Activated naive CD8-positive, alpha-beta T cell treated with anti-CD3 and anti-CD28 coated beads, Interleukin-2, amount 50 U/mL, for 24 hours (primary cell): ENCODE results near the gene PTCRA.
"Not testable (repeated sequence)": the region's sequence is repeated elsewhere in the genome, so short reads cannot be mapped to it uniquely, and the experiment has no call there.

Source experiments
- ATAC-seq: fragments of 150-1000 bp; cut with Tn5 transposase; one replicate; pipeline ENCODE4 v1.10.0; 2021
- DNase-seq: peaks from one replicate; pipeline ENCODE4 v3.0.0; 2021
- H3K27ac Mint-ChIP-seq: one replicate; pipeline ENCODE4 v1.8.0; 2021; ENCODE audit warnings: mild to moderate bottlenecking, mixed read lengths
- H3K27me3 Mint-ChIP-seq: one replicate; pipeline ENCODE4 v1.8.0; 2021; ENCODE audit warnings: mixed read lengths
- H3K36me3 Mint-ChIP-seq: one replicate; pipeline ENCODE4 v1.8.0; 2021; ENCODE audit warnings: low read depth, mixed read lengths
- H3K4me1 Mint-ChIP-seq: one replicate; pipeline ENCODE4 v1.8.0; 2021; ENCODE audit warnings: mixed read lengths
- H3K4me3 Mint-ChIP-seq: one replicate; pipeline ENCODE4 v1.8.0; 2021; ENCODE audit warnings: mild to moderate bottlenecking, moderate library complexity, mixed read lengths
- H3K9me3 Mint-ChIP-seq: one replicate; pipeline ENCODE4 v1.8.0; 2021; ENCODE audit warnings: mixed read lengths

The PTCRA gene, protein sequence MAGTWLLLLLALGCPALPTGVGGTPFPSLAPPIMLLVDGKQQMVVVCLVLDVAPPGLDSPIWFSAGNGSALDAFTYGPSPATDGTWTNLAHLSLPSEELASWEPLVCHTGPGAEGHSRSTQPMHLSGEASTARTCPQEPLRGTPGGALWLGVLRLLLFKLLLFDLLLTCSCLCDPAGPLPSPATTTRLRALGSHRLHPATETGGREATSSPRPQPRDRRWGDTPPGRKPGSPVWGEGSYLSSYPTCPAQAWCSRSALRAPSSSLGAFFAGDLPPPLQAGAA

DNA sequence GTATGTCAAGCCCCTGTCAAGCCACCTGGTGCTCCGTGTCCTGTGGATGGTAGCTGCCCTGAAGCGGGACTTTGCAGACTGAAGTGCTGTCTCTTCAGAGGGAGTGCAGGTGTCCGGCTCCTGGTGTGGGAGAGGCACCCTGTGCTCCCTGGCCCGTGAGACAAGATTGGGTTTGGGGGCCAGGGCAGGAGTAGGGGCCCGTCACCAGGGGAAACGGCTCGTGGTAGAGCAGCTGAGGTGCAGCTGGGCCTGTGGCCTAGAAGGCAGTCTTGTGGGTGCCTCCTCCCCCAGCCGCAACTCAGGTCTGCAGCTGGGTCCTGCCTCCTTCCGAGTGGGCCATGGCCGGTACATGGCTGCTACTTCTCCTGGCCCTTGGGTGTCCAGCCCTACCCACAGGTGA lies at the start of gene PTCRA:
PTCRA (plus strand) TSS at position 322 of the 400 bp plus-strand sequence; CDS start at position 339, 17 bp downstream.
- peak; percentile 40 for ATAC-seq
- Mint-ChIP-seq H3K36me3 (no peaks in the 10 kb centered on the region), H3K4me3 (no peak within 1 kb of the TSS), H3K27me3 (peaks cover 17% of the 10 kb centered on the region), H3K27ac (no peak within 1 kb of the TSS), H3K9me3 (no peaks in the 10 kb centered on the region), H3K4me1 (peaks cover 3% of the 10 kb centered on the region)
- DNase-seq = no peak

DNA sequence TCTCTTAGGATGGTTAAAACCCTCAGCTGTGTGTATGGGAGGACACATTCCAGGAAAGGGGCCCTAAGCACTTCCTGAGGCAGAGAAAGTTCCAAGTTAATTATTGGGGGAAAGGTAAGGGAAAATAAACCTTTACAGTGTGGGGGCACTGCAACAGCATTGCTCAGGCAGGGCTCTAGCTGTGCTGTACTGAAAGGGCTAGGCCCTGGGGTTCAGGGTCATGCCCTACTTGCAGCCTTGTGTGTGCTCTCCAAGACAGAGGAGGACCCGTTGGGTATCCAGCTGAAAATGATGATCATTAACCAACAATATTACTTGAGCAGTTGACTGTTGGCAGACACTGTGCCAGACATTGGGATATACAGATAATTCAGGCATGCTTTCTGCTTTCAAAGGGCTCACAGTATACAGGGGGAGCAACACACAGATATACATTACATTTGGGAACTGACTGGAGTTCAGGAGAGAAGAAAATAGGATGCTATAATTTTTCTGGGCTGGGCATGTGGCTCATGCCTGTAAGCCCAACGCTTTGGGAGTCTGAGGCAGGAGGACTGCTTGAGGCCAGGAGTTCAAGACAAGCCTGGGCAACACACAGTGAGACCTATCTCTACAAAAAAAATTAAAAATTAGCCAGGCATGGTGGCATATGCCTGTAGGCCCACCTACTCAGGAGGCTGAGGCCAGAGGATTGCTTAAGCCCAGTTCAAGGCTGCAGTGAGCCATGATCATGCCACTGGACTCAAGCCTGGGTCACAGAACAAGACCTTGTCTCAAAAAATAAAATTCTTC lies 45.5 kb upstream of the PTCRA start:
- Mint-ChIP-seq H3K4me3 (no peak overlapping the region), H3K9me3 (no peaks in the 10 kb centered on the region), H3K27me3 (no peaks in the 10 kb centered on the region), H3K36me3 (no peaks in the 10 kb centered on the region), H3K4me1 (no peaks in the 10 kb centered on the region), H3K27ac (no peak overlapping the region)
- no peak for DNase-seq
- ATAC-seq = no peak

DNA sequence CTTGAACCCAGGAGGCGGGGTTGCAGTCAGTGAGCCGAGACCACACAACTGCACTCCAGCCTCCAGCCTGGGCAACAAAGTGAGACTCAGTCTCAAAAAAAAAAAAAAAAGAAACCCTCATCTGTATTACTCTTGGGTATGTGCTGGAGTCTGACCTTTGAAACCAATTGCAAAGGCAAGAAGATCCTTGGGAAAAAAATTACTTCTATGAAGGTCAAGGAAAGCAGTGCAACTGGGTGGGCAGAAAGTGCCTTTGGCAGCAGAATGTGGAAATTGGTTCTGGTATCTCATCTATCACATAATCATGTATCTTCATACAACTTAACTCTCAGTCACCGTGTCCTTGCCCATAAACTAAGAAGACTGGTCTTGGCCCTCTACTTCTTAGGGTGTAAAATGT lies 44.1 kb upstream of the PTCRA start:
- no peaks in the 10 kb centered on the region for H3K9me3 Mint-ChIP-seq
- H3K27ac Mint-ChIP-seq = no peak overlapping the region
- H3K4me1 Mint-ChIP-seq = no peaks in the 10 kb centered on the region
- DNase-seq (no peak), ATAC-seq (no peak)
- H3K27me3 Mint-ChIP-seq = no peaks in the 10 kb centered on the region
- H3K36me3 Mint-ChIP-seq = no peaks in the 10 kb centered on the region
- no peak overlapping the region for H3K4me3 Mint-ChIP-seq

DNA sequence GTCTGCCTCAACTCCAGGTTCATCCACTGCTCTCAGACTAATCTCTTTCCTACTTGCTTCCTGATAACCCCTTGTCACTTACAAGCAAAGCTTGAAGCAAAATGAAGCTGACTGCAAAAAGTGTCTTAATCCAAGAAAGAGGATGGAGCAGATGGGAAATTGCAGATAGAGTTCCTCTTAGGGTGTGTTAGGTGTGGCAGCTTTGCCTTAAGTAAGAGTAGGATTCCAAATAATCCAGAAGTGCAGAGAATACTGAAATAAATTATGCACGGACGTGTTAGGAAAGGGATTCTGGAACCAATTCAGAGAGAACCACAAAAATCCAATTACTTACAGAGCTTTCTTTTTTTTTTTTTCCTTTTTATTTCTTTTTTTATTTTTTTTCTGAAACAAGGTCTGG lies 42.5 kb upstream of the PTCRA start:
- Mint-ChIP-seq H3K4me1 (no peaks in the 10 kb centered on the region), H3K27me3 (no peaks in the 10 kb centered on the region), H3K27ac (no peak overlapping the region), H3K36me3 (no peaks in the 10 kb centered on the region), H3K4me3 (no peak overlapping the region), H3K9me3 (no peaks in the 10 kb centered on the region)
- ATAC-seq (no peak), DNase-seq (no peak)

DNA sequence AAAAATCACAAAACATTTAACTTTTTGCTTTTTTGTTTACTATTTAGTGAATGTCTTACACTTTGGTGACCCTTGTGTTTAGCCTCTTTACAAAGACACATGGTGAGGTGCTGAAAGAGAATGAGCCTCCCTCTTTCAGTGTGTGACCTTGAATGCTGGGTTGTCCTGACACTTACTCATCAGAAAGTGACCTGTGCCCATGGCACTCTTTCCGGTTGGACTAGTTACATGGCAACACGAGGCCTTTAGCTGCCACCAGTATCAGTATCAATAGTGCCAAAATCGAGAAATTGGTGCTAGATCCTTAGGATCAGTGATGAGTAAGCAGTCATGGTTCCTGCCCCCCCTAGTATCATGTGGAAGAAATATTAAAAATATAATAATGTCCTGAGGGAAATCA lies 38.2 kb upstream of the PTCRA start:
- H3K4me3 Mint-ChIP-seq = peak overlapping the region; percentile 42
- H3K9me3 Mint-ChIP-seq = no peaks in the 10 kb centered on the region
- ATAC-seq = no peak
- DNase-seq = no peak
- H3K27me3 Mint-ChIP-seq = peaks cover 2% of the 10 kb centered on the region
- no peak overlapping the region for H3K27ac Mint-ChIP-seq
- peaks cover 21% of the 10 kb centered on the region for H3K36me3 Mint-ChIP-seq
- H3K4me1 Mint-ChIP-seq = peaks cover 24% of the 10 kb centered on the region

DNA sequence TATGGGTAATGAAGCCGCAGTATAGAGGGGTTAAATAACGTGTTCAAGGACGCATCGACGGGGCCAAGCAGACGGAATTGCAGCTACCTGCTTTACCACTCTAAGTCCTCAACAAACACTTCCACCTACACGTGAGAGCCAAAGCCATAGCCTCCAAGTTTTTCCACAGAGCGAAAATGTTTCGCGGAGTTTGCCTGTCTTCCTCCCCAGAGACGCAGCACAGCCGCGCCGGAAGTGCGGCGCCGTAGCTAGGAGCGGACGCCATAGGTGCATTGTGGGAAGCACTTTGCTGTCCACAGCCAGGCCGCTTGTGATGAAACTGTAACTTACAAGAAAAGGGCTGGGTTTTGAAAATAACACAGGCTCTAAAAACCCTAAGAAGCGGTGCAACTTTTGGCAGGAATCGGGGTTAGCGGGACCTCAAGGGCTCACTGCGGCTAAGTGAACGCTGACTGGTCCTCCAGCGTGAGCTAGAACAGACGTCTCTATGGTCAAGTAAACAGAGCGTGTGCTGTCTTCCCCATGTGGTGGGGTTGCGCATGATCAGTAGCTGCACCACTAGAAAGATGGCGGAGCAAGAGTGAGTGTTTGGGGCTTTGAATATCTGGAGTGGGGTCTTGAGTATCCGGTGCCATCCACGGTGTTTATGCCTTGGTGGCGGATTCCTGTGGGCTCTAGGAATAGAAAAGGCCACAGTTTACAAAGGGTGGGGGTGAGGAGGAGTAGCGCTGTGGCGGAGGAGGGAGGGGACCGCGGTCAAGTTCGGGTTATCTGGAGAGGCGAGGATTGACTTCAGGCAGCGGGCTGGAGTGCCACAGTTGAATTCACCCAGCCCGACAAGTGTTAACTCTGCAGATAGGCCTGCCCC lies 36.2 kb upstream of the PTCRA start, which contains the start of gene RPL7L1:
RPL7L1 (plus strand) TSS at position 245 of the 868 bp plus-strand sequence; CDS start at position 540, 295 bp downstream.
- DNase-seq (peak; percentile 77), ATAC-seq (peak; percentile 93)
- H3K27ac Mint-ChIP-seq = peak within 1 kb of the TSS; percentile 100
- H3K27me3 Mint-ChIP-seq = peaks cover 2% of the 10 kb centered on the region
- H3K4me3 Mint-ChIP-seq = peak within 1 kb of the TSS; percentile 99
- H3K36me3 Mint-ChIP-seq = peaks cover 37% of the 10 kb centered on the region
- H3K9me3 Mint-ChIP-seq = no peaks in the 10 kb centered on the region
- H3K4me1 Mint-ChIP-seq = peaks cover 42% of the 10 kb centered on the region

DNA sequence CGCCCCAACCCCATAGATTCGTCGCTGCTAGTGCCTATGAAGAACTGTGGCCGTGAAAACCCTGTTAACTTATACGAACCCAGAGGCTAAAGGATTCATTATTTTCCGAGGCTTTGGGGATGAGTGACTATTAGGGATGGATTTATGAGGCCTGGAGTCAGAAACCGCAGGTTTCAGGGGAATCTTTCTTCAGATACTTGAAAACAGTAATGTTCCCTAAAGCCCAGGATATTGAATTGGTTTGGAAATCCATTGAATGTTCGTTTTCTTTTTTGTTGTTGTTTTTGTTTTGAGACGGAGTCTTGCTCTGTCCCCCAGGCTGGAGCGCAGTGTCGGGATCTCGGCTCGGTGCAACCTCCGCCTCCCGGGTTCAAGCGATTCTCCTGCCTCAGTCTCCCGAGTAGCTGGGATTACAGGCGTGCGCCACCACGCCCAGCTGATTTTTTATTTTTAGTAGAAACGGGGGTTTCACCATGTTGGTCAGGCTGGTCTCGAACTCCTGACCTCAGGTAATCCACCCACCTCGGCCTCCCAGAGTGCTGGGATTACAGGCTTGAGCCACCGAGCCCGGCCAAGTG lies 35.5 kb upstream of the PTCRA start:
- Mint-ChIP-seq H3K36me3 (peaks cover 42% of the 10 kb centered on the region), H3K4me1 (peaks cover 44% of the 10 kb centered on the region), H3K27ac (peak overlapping the region; percentile 100), H3K4me3 (peak overlapping the region; percentile 99)
- H3K27me3 Mint-ChIP-seq, DNase-seq, ATAC-seq, H3K9me3 Mint-ChIP-seq: not testable (repeated sequence)

DNA sequence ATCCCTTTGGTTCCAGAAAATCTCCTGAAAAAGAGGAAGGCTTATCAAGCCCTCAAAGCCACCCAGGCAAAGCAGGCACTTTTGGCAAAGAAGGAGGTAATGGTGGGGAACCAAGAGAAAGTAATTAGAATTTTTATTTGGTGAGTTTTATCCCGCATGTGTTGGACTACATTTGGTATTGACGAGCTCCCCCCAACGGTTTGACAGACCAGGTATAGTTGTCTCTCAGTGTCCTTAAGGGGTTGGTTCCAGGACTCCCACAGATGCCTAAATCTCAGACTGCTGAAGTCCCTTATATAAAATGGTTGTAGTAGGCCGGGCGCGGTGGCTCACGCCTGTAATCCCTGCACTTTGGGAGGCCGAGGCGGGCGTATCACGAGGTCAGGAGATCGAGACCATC lies 35.0 kb upstream of the PTCRA start:
- H3K4me3 Mint-ChIP-seq = peak overlapping the region; percentile 99
- peak overlapping the region; percentile 100 for H3K27ac Mint-ChIP-seq
- H3K9me3 Mint-ChIP-seq, H3K27me3 Mint-ChIP-seq, ATAC-seq, DNase-seq: not testable (repeated sequence)
- peaks cover 48% of the 10 kb centered on the region for H3K4me1 Mint-ChIP-seq
- H3K36me3 Mint-ChIP-seq = peaks cover 47% of the 10 kb centered on the region

DNA sequence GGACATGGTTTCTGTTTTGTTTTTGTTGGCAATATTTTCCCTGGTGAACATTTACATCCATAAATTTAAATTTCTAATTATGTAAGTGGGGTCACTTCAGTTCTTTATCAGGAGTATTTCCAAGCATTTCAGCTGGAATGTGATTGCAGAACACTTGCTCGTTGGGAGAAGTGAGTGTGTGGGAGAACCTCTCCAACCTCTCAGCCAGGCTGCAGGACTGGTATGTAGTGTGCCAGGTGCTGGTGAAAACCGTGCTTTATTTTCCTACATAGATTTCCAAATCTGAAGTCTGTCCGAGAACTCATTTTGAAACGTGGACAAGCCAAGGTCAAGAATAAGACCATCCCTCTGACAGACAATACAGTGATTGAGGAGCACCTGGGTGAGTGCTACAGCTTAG lies 30.2 kb upstream of the PTCRA start:
- H3K4me1 Mint-ChIP-seq = peaks cover 62% of the 10 kb centered on the region
- H3K9me3 Mint-ChIP-seq = no peaks in the 10 kb centered on the region
- no peak overlapping the region for H3K4me3 Mint-ChIP-seq
- DNase-seq (no peak), ATAC-seq (no peak)
- peaks cover 57% of the 10 kb centered on the region for H3K36me3 Mint-ChIP-seq
- peak overlapping the region; percentile 14 for H3K27ac Mint-ChIP-seq
- H3K27me3 Mint-ChIP-seq = no peaks in the 10 kb centered on the region

DNA sequence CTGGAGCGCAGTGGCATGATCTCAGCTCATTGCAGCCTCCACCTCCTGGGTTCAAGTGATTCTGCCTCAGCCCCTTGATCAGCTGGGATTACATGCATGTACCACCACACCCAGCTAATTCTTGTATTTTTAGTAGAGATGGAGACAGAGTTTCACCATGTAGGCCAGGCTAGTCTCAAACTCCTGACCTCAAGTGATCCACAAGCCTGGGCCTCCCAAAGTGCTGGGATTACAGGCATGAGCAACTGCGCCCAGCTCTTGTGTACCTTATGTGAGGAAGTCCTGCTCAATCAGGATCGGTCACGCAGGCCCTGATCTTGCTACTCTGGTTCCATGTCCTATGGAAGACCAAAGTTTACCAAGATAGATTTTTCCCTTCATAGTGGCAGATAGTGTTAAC lies 27.7 kb upstream of the PTCRA start:
- H3K36me3 Mint-ChIP-seq = peaks cover 48% of the 10 kb centered on the region

DNA sequence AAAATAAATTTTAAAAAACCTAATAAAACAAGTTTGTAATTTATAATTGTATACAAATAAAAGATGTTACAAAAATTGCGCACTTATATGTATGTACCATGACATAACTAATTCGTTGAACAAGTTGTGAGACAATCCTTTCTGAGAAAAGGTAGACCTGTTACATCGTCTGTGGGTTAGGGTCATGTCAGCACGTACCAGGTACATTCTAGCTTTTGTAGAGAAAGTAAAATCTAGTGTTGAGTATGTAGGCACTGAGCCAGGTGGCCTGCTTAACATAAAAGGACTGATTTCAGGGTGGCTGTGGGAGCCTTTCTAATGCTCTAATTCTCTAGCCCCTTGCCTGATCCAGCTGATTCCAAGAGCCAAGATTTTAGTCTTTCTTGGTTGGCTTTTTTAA lies 26.0 kb upstream of the PTCRA start:
- no peaks in the 10 kb centered on the region for H3K9me3 Mint-ChIP-seq
- H3K36me3 Mint-ChIP-seq = peaks cover 33% of the 10 kb centered on the region
- H3K27ac Mint-ChIP-seq = peak overlapping the region; percentile 92
- H3K4me1 Mint-ChIP-seq = peaks cover 54% of the 10 kb centered on the region
- peak overlapping the region; percentile 90 for H3K4me3 Mint-ChIP-seq
- DNase-seq (no peak), ATAC-seq (no peak)
- H3K27me3 Mint-ChIP-seq = no peaks in the 10 kb centered on the region

More for the DNA sequence above, 27.7 kb upstream of the PTCRA start:
- Mint-ChIP-seq H3K4me1 (peaks cover 58% of the 10 kb centered on the region), H3K27ac (peak overlapping the region; percentile 22)
- not testable (repeated sequence) for DNase-seq, H3K9me3 Mint-ChIP-seq, ATAC-seq, H3K27me3 Mint-ChIP-seq, H3K4me3 Mint-ChIP-seq

DNA sequence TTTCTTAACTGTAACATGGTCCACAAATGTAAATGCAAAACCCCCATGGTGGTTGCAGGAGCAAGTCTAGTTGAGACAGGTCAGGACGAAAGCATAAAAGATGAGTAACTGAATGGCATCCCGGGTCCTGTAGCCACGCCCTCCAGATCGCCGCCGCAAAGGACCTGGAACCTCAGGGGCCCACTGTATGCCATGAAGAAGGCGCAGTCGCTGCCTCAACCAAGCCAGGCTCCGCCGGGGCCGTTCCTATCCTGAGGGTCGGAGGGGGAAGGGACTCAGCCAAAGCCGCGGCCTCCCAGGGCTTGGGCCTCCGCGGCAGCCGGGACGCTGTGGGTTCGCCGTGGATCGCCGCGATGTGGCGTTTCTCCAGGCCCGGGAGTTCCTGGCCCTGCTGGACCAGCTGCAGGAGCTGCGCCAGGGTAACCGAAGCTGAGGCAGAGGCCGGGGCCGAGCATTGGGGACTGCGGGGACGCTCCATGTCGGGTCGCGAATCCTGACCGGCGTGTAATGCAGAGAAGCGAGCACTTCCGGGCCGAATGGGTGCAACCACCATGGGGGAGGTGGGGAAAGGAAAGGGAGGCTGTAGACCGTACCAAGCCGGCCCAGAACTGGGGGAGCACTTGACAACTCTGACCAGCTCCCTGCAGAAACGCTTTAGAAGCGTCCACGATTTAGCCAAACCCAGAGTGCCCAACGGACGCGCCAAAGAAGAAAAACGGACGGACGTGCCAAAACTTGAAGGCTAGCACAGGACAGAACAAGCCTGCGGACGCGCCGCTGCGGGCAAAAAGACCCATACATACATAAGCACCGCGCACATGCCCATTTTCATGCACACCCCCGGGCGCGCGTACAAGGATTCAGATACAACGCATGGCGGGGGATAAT lies 25.3 kb upstream of the PTCRA start:
- DNase-seq = peak; percentile 91
- peaks cover 53% of the 10 kb centered on the region for H3K4me1 Mint-ChIP-seq
- peaks cover 28% of the 10 kb centered on the region for H3K36me3 Mint-ChIP-seq
- peak overlapping the region; percentile 92 for H3K27ac Mint-ChIP-seq
- H3K27me3 Mint-ChIP-seq = no peaks in the 10 kb centered on the region
- H3K9me3 Mint-ChIP-seq = no peaks in the 10 kb centered on the region
- ATAC-seq = peak; percentile 88
- peak overlapping the region; percentile 90 for H3K4me3 Mint-ChIP-seq

DNA sequence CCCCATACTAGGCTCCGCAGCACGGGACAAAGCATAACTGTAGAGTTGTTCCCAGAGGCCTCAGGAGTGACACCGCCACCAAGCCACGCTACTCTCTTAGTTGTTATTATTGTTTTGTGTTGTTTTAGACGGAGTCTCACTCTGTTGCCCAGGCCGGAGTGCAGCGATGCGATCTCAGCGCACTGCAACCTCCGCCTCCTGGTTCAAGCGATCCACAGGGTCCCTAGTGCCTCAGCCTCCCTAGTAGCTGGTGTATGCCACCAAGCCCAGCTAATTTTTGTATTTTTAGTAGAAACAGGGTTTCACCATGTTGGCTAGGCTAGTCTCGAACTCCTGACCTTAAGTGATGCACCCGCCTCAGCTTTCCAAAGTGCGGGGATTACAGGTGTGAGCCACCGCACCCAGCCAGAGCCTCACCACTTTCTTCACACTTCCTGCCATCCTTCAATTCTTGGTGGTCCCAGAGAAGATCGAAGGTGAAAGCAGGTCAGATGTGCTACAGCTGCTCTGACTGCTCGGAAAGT lies 24.6 kb upstream of the PTCRA start:
- DNase-seq (no peak), ATAC-seq (no peak)
- Mint-ChIP-seq H3K36me3 (peaks cover 21% of the 10 kb centered on the region), H3K4me1 (peaks cover 46% of the 10 kb centered on the region), H3K4me3 (peak overlapping the region; percentile 90), H3K27ac (peak overlapping the region; percentile 92), H3K9me3 (no peaks in the 10 kb centered on the region), H3K27me3 (no peaks in the 10 kb centered on the region)
